ENCODE results near the gene PROZ.

GRCh38 chr13:113119166-113119821 is 39.2 kb upstream of the PROZ start:
- TF ChIP-seq ZNF146 (tag by site-specific recombination; IDR thresholded peaks at IDR 0.05) (no peak), ZNF175 (tag by site-specific recombination; IDR thresholded peaks at IDR 0.05) (no peak), CTCF (tag by site-specific recombination; IDR thresholded peaks at IDR 0.05) (no peak), ZNF335 (tag by site-specific recombination; conservative IDR thresholded peaks at IDR 0.05) (no peak), ZNF324 (tag by site-specific recombination; IDR thresholded peaks at IDR 0.05) (no peak), ZNF747 (tag by site-specific recombination; IDR thresholded peaks at IDR 0.05) (no peak), REST (tag by site-specific recombination; IDR thresholded peaks at IDR 0.05) (no peak), ELK4 (IDR thresholded peaks at IDR 0.05; ENCODE audit: borderline replicate concordance, low read depth, low read length) (no peak)
